SK-N-SH (cell line): ENCODE results near the gene MPC1. TPM values are rescaled to one million over a fixed set of nuclear protein-coding genes. Genes with fewer than 3 reads are reported as not detected.

Experiments used
- CTCF ChIA-PET: fragments of 300-600, 350-600 bp; formaldehyde crosslinking; extraction: SDS; loops from one replicate; lab custom pipeline; 2021; lab: Yijun Ruan, JAX
- POLR2A ChIA-PET: fragments of 350-600 bp; sonication (Branson Sonifier 250); formaldehyde crosslinking; extraction: SDS; loops from one replicate; lab custom pipeline; 2020; ENCODE audit warnings: antibody characterized with exemption, inconsistent platforms; lab: Yijun Ruan, JAX
- DNase-seq: peaks from one replicate; pipeline ENCODE4 v3.0.0; 2012
- H2AFZ ChIP-seq: fragments of 200-600 bp; sonication (generic); 2 replicates; pipeline ENCODE4 v1.8.1; 2016; ENCODE audit warnings: antibody characterized with exemption, mild to moderate bottlenecking, low read depth
- H3F3A ChIP-seq: fragments of 200-600 bp; sonication (generic); replicated peaks from 2 replicates; pipeline ENCODE3; 2016; ENCODE audit warnings: antibody characterized with exemption, mild to moderate bottlenecking; ENCODE audit not compliant: insufficient read depth
- H3K27ac ChIP-seq, 2 experiments: fragments of 200-500 bp in 1 of 2; fragments of 200-600 bp in 1 of 2; sonication (Bioruptor generic) in 1 of 2; sonication (generic), shearing (Covaris generic) in 1 of 2; 2 replicates each; pipeline versions ENCODE4 v1.5.1 to v1.6.1; 2014 to 2016; ENCODE audit warnings: low read depth in 2 of 2, inconsistent platforms in 1 of 2, low read length in 1 of 2, mild to moderate bottlenecking in 1 of 2, mixed read lengths in 1 of 2
- H3K27me3 ChIP-seq: fragments of 200-600 bp; sonication (generic), shearing (Covaris generic); 2 replicates; pipeline ENCODE4 v1.6.1; 2016; ENCODE audit warnings: mixed run types; ENCODE audit not compliant: insufficient read depth
- H3K36me3 ChIP-seq, 2 experiments: fragments of 200-500 bp in 1 of 2; fragments of 200-600 bp in 1 of 2; sonication (Bioruptor generic) in 1 of 2; sonication (generic) in 1 of 2; replicated peaks in 1 of 2; 2 replicates each; pipeline versions ENCODE3 to v1.5.1; 2014 to 2016; ENCODE audit warnings: low read length in 1 of 2, mild to moderate bottlenecking in 1 of 2; ENCODE audit not compliant: insufficient read depth in 2 of 2, control insufficient read depth in 1 of 2
- H3K4me1 ChIP-seq, 2 experiments: fragments of 200-500 bp in 1 of 2; fragments of 200-600 bp in 1 of 2; sonication (Bioruptor generic) in 1 of 2; sonication (generic), shearing (Covaris generic) in 1 of 2; 2 replicates each; pipeline versions ENCODE4 v1.5.1 to v1.6.1; 2014 to 2016; ENCODE audit warnings: low read depth in 1 of 2, low read length in 1 of 2, mixed run types in 1 of 2; ENCODE audit not compliant: insufficient read depth in 2 of 2, control insufficient read depth in 1 of 2
- H3K4me2 ChIP-seq: fragments of 200-600 bp; sonication (generic), shearing (Covaris generic); 2 replicates; pipeline ENCODE4 v1.6.1; 2017; ENCODE audit warnings: mixed run types
- H3K4me3 ChIP-seq, 2 experiments: fragments of 200-500 bp in 1 of 2; fragments of 200-600 bp in 1 of 2; sonication (Bioruptor generic) in 1 of 2; sonication (generic), shearing (Covaris generic) in 1 of 2; 2 replicates each; pipeline versions ENCODE4 v1.5.1 to v1.8.1; 2014 to 2016; ENCODE audit warnings: low read depth in 2 of 2, inconsistent platforms in 1 of 2, low read length in 1 of 2, mild to moderate bottlenecking in 1 of 2, mixed read lengths in 1 of 2, moderate library complexity in 1 of 2
- H3K79me2 ChIP-seq: fragments of 200-600 bp; sonication (generic); 2 replicates; pipeline ENCODE4 v1.8.1; 2017; ENCODE audit warnings: mild to moderate bottlenecking; ENCODE audit not compliant: insufficient read depth
- H3K9ac ChIP-seq: fragments of 200-600 bp; sonication (generic); 2 replicates; pipeline ENCODE4 v1.6.1; 2017; ENCODE audit warnings: mixed run types
- H3K9me2 ChIP-seq: fragments of 200-600 bp; sonication (generic); 2 replicates; pipeline ENCODE4 v1.6.1; 2017; ENCODE audit warnings: mixed run types
- H3K9me3 ChIP-seq: fragments of 200-600 bp; sonication (generic); 2 replicates; pipeline ENCODE4 v1.6.1; 2017; ENCODE audit warnings: mixed run types, mild to moderate bottlenecking, moderate library complexity
- H4K20me1 ChIP-seq: fragments of 200-600 bp; sonication (generic); 2 replicates; pipeline ENCODE4 v1.6.1; 2017; ENCODE audit warnings: mild to moderate bottlenecking, mixed run types; ENCODE audit not compliant: insufficient read depth
- CTCF ChIP-seq: fragments of 200-600 bp; sonication (generic); IDR thresholded peaks from 2 replicates; pipeline ENCODE4 v1.6.1; 2017; ENCODE audit warnings: antibody characterized with exemption, mild to moderate bottlenecking, moderate library complexity
- ELF1 ChIP-seq: IDR thresholded peaks from 2 replicates; pipeline ENCODE4 v1.4.0; 2012
- EZH2phosphoT487 ChIP-seq: fragments of 200-600 bp; sonication (generic); IDR thresholded peaks from 2 replicates; pipeline ENCODE4 v1.6.1; 2017; ENCODE audit warnings: low read depth, mixed run types, mild to moderate bottlenecking, antibody characterized with exemption, moderate library complexity, borderline replicate concordance
- FOXJ3 ChIP-seq: sonication (generic); formaldehyde crosslinking; IDR thresholded peaks from 2 replicates; pipeline ENCODE4 v1.5.1; 2020; ENCODE audit warnings: mild to moderate bottlenecking, missing genetic modification reagents
- GABPA ChIP-seq: IDR thresholded peaks from 2 replicates; pipeline ENCODE4 v1.4.0; 2012; ENCODE audit warnings: low read depth, mild to moderate bottlenecking
- GATA2 ChIP-seq: sonication (generic); formaldehyde crosslinking; IDR thresholded peaks from 2 replicates; pipeline ENCODE4 v1.5.0; 2020; ENCODE audit warnings: mild to moderate bottlenecking, missing genetic modification reagents
- JUND ChIP-seq: IDR thresholded peaks from 2 replicates; pipeline ENCODE4 v1.4.0; 2012
- MAX ChIP-seq: IDR thresholded peaks from 2 replicates; pipeline ENCODE4 v1.4.0; 2012; ENCODE audit warnings: low read depth
- MEF2A ChIP-seq: IDR thresholded peaks from 2 replicates; pipeline ENCODE4 v1.4.0; 2012; ENCODE audit warnings: low read depth, borderline replicate concordance
- MXI1 ChIP-seq: IDR thresholded peaks from 2 replicates; pipeline ENCODE4 v1.6.1; 2012; ENCODE audit warnings: mild to moderate bottlenecking, low read depth, low read length, improper control_type of control experiment
- NFIC ChIP-seq: IDR thresholded peaks from 2 replicates; pipeline ENCODE4 v1.4.0; 2012; ENCODE audit warnings: borderline replicate concordance
- POLR2AphosphoS5 ChIP-seq: IDR thresholded peaks from 2 replicates; pipeline ENCODE4 v1.6.1; 2012; ENCODE audit warnings: low read depth, low read length
- RAD21 ChIP-seq: IDR thresholded peaks from 2 replicates; pipeline ENCODE4 v1.6.1; 2012; ENCODE audit warnings: mild to moderate bottlenecking, low read length
- RXRA ChIP-seq: IDR thresholded peaks from 2 replicates; pipeline ENCODE4 v1.4.0; 2012; ENCODE audit warnings: low read depth, mild to moderate bottlenecking, borderline replicate concordance
- SMC3 ChIP-seq: IDR thresholded peaks from 2 replicates; pipeline ENCODE4 v1.6.1; 2012; ENCODE audit warnings: low read depth, low read length, improper control_type of control experiment
- TCF12 ChIP-seq: IDR thresholded peaks from 2 replicates; pipeline ENCODE4 v1.4.0; 2012
- ZBTB33 ChIP-seq: IDR thresholded peaks from 2 replicates; pipeline ENCODE4 v1.4.0; 2012; ENCODE audit warnings: low read depth, borderline replicate concordance
- WGBS: methylation state at CpG from one replicate; pipeline ENCODE4 v1.1.6; 2017; ENCODE audit warnings: low lambda C conversion rate; 5-methylcytosine and 5-hydroxymethylcytosine counted together
- polyA plus RNA-seq, 3 experiments: library from polyadenylated mRNA; depleted of rRNA; stranded (reverse); fragments of >200 nt; gene quantifications; 2 replicates each; pipeline ENCODE4 v1.2.3, GENCODE V29; 2012
- TF ChIP-seq, protein P1 (sequence below): IDR thresholded peaks from 2 replicates; pipeline ENCODE4 v1.4.0; 2012; ENCODE audit warnings: low read depth, borderline replicate concordance

MPC1 gene
- polyA plus RNA-seq, 1 of the 3 experiments (the other 2 are of a cell fraction) = 13.6 TPM

DNA sequence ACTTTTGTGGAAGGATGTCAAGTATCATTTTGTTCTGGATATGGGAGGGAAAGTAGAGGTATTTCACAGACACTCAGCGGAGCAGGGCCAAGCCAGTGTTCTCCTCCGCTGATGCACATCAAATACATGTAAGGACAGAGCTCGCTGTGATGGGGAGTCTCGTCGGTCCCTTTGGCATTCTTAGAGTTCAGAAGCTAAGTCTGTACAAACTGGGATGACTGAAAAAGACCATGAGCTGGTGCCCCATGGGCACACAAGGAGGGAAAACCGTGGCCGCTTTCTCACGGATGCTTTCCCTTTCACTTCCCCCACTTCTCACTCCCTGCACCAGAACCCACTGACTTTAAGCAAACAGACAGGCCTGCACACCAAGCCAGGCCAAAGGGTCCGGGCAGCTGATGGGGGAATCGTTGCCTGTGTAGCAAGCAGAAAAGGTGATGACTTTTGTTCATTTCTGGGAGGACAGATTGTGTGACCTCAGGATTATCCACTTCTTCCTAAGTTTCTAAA lies 27.7 kb upstream of the MPC1 start:
- CTCF ChIA-PET = interaction anchor here (0.9 to 1.9 kb wide), 2 partner anchors 135 to 157 kb away, joined by 3 to 5 read pairs; no protein-coding TSS in a partner anchor
- no peak overlapping the region for H3K4me2 ChIP-seq

More for the DNA sequence above, 27.7 kb upstream of the MPC1 start:
- TF ChIP-seq CTCF = no peak
- no peak for TF ChIP-seq MEF2A
- TF ChIP-seq TCF12 = no peak
- no peak for TF ChIP-seq ELF1
- TF ChIP-seq GATA2 (CRISPR knock-in tag) = no peak
- TF ChIP-seq RAD21 = no peak
- TF ChIP-seq ZBTB33 = no peak
- TF ChIP-seq JUND = no peak
- no peak for TF ChIP-seq SMC3
- TF ChIP-seq EZH2phosphoT487 = no peak
- TF ChIP-seq POLR2AphosphoS5 = no peak
- TF ChIP-seq RXRA = no peak
- TF ChIP-seq, protein P1, sequence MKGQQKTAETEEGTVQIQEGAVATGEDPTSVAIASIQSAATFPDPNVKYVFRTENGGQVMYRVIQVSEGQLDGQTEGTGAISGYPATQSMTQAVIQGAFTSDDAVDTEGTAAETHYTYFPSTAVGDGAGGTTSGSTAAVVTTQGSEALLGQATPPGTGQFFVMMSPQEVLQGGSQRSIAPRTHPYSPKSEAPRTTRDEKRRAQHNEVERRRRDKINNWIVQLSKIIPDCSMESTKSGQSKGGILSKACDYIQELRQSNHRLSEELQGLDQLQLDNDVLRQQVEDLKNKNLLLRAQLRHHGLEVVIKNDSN = no peak
- no peak for TF ChIP-seq NFIC
- no peak for TF ChIP-seq MXI1
- no peak for TF ChIP-seq GABPA
- no peak for TF ChIP-seq FOXJ3 (CRISPR knock-in tag)
- no peak for TF ChIP-seq MAX
- H3K9me2 ChIP-seq = no peaks in the 10 kb centered on the region
- H3K9ac ChIP-seq = no peak overlapping the region
- no peak for DNase-seq
- no peaks in the 10 kb centered on the region; a peak in 1 of 4 replicates for H3K4me1 ChIP-seq
- H4K20me1 ChIP-seq = no peaks in the 10 kb centered on the region
- no peak overlapping the region for H3K4me3 ChIP-seq
- peaks cover 9 to 53% of the 10 kb centered on the region in 2 experiments for H3K36me3 ChIP-seq
- WGBS = 84% methylated on average over 10 of the region's 10 CpGs
- no peaks in the 10 kb centered on the region for H3K79me2 ChIP-seq
- POLR2A ChIA-PET = no interaction called here
- H2AFZ ChIP-seq = no peak overlapping the region
- no peaks in the 10 kb centered on the region for H3K9me3 ChIP-seq
- no peaks in the 10 kb centered on the region for H3F3A ChIP-seq
- H3K27me3 ChIP-seq = no peaks in the 10 kb centered on the region
- H3K27ac ChIP-seq = no peak overlapping the region
